Fibroblast of upper back skin (primary cell): ENCODE data around the gene ALDH1B1.

Experiments
- DNase-seq: peaks from one replicate; pipeline ENCODE4 v3.0.0-alpha.2; 2013

ALDH1B1 gene

DNA sequence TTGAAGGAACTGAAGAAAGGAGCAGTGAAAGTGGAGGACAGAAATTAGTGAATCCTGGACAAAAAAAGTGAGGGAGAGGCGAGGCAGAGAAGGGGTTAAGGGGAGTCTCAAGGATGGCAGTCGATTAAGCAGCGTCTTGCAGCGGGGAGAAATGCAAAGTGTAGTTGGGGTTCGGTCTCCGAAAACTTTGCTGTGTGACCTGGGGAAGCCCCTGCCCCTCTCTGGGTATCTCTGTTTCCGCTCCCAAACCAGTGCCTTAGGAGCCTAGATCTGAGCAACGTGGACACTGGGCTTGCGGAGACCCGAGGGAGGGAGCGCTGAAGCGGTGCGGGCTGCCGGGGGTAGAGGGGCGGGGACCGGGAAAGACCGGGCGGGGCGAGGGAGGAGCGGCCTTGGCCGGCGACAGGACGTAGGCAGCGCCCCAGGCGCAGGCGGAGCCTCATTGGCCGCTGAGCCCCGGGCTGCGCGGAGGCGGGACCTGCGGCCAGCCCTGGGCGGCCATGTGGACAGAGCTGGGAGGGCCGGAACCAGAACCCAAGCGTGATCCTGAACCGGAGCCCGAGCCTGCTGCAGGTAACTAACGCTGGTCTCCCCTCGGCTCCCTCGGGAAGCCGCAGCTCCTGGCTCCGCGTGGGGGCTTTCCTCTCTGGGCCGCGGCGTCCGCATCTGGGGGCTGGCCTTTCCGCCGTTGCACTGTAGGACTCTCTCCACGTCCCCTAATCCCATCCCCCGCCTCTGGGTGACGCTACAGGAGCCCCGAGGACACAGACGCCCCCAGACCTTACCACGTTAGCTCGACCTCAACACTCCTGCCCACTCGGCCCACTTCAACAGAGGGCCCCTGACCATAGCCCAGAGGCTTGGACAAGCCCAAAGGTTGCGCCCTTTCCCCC, at the start of gene ALDH1B1:
TSS of gene ALDH1B1 (plus strand) at position 468 of the 893 bp plus-strand sequence. CDS start 3,047 bp downstream, outside the sequence.
- DNase-seq: peak; percentile 83

GRCh38 chr9:38343037-38343436, 49.5 kb upstream of the ALDH1B1 start:
- no peak for DNase-seq

DNA sequence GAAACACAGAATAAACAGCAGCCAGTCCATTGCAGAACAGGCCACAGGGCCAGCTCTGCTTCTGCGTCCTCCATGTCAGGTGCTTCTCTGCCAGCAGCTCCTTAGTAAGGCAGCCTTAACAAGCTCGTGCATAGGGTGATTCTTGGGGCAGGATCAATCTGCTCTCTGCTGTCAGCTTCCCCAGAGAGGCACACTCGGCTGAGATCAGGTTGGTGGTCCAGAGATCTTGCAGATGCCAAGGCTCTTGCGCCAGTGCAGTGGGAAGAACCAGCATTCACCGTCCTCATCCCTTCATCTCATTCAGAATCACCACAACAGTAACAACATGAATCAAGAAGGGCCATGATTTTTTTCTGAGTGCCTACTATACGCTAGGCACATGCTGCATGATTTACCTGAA, 49.0 kb upstream of the ALDH1B1 start:
- DNase-seq: no peak

GRCh38 chr9:38344566-38345324, 47.8 kb upstream of the ALDH1B1 start:
- DNase-seq: no peak

DNA sequence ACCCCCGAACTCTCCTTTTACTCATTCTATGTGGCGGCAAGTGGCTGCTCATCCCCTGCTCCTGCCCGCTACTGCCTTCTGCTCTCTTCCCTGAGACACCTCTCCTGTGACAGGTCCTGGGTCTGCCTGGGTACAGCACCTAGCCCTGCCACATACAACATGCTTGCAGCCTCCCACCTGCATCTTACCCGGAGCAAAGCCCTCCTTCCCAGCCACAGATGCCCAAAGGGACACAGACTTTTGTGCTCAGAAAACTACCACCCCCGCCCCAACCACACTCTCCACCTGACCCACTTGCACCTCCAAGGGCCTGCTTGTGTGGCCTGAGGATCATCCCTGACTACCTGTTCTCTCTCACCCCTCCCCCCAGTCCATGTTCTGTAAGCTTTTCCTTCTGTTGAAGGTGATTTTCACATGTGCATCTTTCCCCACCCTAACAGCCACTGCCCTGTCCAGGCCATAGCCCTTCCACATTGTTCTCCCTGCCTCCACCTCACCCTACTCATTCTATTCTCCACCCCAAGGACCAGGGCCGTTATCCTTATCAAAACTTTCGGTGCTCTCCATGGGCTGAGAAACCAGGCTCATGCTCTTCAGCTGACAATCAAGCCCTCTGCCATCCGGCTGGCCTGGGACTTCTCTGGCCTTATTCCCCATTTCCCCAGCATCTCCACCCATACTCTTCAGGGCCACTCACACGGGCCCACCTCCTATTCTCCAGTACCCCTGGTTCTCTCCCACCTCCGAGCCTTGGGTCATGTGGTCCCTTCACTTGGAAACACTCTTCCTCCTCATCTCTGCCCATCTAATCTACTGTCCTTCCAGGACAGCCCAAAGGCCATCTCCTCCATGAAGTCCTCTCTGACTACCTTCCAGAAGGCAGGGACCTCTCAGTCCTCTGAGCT, 46.4 kb upstream of the ALDH1B1 start:
- no peak for DNase-seq

- DNase-seq: peak; percentile 38
Observed at GRCh38 chr9:38346811-38347210, 45.7 kb upstream of the ALDH1B1 start.

DNA sequence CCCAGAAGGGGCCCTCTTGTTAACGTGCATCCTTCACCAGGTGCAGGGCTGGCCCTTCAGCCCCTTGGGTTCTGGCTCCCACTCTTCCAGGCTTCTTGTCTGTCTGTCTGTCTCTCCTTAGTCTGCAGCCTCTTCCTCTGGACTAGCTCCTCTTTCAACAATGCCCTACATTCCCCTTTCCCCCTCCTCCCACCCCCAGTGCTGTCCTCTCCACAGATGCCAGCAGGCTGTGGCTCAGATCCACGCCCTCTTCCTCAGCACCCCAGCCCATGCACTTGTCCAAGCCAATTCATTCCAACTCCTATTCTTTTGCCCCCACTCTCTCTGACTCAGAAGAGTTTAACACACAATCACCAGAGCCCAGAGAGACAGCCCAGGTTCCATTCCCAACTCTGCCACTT, 45.2 kb upstream of the ALDH1B1 start:
- no peak for DNase-seq

- no peak for DNase-seq
Observed at GRCh38 chr9:38347946-38348345, 44.6 kb upstream of the ALDH1B1 start.

DNA sequence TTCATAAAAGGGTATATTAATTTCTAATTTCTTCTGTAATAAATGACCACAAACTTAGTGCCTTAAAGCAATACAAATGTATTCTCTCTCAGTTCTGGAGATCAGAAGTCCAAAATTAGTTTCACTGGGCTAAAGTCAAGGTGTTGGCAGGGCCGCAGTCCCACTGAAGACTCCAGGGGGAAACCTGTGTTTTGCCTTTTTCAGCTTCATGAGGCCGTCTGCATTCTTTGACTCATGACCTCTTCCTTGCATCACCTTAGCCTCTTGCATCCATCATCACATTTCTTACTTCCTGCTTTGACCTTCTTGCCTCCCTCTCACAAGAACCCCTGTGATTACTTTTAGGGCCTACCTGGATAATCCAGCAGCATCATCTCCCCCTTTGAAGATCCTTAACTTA, 42.0 kb upstream of the ALDH1B1 start:
- no peak for DNase-seq

DNA sequence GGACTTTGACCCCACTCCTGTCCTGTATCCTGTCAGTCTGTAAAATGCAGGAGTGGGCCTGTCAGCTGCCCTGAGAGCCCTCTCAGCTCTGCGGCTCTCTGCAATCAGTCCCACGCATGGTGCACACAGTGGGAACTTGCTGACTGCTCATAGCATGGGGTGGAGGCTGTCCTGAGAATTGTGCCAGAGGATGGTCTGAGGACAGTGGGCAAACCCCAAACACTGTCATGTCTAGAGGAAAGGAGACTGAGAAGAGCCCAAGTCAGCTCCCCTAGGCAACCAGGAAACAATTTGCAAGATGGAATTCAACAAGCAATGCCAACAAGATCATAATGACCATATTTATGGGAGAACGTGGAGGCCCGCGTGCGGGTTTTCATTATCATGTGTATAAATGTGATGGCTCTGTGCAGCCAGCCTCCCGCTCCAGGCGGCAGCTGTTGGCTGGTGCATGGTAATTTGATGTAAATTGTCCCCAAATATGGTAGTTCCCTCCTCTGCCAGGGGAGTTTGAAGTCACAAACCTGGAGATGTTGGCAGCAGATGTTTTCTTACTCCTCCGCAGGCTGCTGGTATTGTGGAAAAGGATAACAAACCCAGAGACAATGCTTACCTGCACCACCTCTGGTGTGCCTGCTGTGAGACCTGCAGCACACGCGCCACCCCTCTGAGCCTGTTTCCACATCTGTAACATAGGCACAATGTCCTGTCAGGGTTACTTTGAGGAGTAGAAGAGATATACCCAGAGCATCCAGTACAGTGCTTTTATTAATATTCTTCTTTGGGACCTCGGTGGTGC, 39.8 kb upstream of the ALDH1B1 start:
- no peak for DNase-seq

DNA sequence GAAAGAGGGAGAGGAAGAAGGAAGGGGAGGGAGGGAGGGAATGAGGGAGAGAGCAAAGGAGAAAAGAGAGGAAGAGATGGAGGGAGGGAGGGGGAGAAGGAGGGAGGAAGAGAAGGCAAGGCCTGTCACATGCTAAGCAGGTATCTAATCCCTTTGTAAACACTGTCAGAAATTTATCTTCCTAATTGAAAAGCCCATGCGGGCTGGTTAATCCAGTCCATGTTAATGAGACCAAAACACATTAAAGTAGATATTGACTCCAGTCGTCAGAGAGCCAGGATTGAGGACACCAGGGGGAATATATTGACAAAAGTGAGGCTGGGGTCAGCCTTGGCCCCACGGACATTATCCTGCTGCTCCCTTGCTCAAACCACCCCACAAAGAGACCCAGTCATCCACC, 37.4 kb upstream of the ALDH1B1 start:
- DNase-seq: no peak

GRCh38 chr9:38355517-38356120, 36.9 kb upstream of the ALDH1B1 start:
- no peak for DNase-seq

DNA sequence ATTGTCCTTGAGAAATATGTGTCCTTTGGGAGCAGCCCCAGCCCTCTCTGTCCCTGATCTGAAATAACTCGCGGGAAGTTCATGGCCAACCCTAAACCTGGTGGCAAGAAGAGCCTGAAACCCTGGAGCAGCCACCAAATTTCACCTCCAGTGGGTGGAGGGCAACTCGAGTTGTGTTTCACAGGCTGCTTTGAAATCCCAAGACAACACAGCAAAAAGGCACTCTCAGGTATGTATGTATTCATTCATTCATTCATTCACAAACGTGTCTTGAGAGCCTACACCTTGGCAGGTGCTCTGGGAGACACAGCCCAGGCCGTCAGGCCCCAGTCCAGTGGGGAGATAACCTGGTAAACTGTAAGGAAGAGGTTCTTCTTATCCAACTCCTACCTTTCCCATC, 35.7 kb upstream of the ALDH1B1 start:
- DNase-seq: no peak

- DNase-seq: no peak
Observed at GRCh38 chr9:38357350-38358114, 35.0 kb upstream of the ALDH1B1 start.

DNA sequence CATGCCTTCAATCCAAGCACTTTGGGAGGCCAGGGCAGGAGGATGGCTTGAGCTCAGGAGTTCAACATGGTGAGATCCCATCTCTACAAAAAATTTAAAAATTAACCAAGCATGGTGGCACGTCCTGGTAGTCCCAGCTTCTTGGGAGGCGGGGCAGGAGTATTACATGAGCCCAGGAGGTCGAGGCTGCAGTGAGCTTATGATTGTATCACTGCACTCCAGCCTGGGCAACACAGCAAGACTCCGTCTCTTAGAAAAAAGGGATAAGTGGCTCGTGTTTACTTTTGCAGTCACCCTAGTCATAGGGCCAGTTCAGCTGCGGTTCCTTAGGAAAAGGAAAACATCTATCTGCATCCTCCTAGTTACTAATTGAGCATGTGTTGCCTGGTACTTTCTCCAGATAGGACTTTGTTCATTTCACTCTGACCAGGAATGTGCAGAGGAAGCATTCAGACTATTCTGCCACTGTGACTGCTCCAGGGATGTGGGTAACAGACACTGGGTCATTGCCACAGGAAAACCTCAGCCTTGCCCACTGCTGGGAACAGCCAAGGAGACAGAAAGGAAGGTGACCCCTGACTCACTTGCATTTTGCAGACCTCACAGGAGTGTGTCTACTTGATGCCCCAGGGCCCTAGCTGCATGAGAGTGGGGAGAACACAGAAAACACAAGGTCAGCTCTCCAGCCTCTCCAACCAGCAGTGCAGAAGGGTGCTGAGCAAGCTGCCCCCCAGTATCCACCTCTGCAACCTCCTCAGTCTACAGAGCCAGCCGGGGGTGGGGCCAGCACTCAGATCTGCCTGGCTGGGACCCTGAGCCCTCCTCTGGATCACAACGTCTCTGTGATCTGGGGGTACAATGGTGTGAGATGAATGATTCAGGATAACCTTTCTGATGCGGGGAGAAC, 33.9 kb upstream of the ALDH1B1 start:
- peak; percentile 22 for DNase-seq

- no peak for DNase-seq
Observed at GRCh38 chr9:38359297-38359653, 33.2 kb upstream of the ALDH1B1 start.

- DNase-seq: peak; percentile 73
Observed at GRCh38 chr9:38359689-38360385, 32.7 kb upstream of the ALDH1B1 start.

DNA sequence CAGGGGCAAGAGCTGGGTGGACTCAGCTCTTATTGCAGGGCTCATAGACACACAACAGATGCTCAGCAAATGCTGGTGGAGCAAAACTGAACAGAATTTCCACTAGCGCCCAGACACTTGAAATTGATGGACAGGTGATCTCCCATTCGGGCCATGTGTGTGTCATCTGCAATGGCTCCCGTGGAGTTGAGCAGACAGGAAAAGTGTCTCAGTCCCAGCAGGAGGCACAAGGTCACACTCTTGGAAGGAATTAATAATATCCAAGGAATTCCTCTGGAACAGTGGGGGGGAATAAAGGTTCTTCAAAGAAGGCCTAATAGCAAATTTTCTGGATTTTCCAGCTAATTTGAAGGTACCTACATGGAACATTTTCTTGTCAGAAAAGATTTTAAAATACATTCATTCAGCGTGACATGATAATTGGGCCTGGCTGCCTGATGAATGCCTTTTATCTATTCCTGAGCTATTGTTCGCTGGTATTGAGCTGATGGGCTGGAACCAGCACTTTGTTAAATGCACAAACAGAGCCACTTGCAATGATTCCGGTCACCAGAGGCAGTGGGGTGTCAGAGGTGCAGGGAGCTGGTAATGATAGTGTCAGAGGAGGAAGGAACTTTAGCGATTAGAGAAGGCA, 31.5 kb upstream of the ALDH1B1 start:
- peak; percentile 66 for DNase-seq

- peak; percentile 52 for DNase-seq
Observed at GRCh38 chr9:38361473-38361850, 31.0 kb upstream of the ALDH1B1 start.
